ENCODE data around the gene ADD2.

GRCh38 chr2:70775141-70775540 is 7.1 kb upstream of the ADD2 start:
- no peak for TF ChIP-seq CTCF (IDR thresholded peaks at IDR 0.05; ENCODE audit: low read depth, low read length, poor library complexity, severe bottlenecking)
- TF ChIP-seq EZH2phosphoT487 (IDR thresholded peaks at IDR 0.05; ENCODE audit: borderline replicate concordance, low read length) = no peak

Measured in DOHH2 (cell line).